Measurements from ENCODE around the gene RTN4.
"Not testable (repeated sequence)": the region's sequence is repeated elsewhere in the genome, so short reads cannot be mapped to it uniquely, and the experiment has no call there.

The RTN4 gene

DNA sequence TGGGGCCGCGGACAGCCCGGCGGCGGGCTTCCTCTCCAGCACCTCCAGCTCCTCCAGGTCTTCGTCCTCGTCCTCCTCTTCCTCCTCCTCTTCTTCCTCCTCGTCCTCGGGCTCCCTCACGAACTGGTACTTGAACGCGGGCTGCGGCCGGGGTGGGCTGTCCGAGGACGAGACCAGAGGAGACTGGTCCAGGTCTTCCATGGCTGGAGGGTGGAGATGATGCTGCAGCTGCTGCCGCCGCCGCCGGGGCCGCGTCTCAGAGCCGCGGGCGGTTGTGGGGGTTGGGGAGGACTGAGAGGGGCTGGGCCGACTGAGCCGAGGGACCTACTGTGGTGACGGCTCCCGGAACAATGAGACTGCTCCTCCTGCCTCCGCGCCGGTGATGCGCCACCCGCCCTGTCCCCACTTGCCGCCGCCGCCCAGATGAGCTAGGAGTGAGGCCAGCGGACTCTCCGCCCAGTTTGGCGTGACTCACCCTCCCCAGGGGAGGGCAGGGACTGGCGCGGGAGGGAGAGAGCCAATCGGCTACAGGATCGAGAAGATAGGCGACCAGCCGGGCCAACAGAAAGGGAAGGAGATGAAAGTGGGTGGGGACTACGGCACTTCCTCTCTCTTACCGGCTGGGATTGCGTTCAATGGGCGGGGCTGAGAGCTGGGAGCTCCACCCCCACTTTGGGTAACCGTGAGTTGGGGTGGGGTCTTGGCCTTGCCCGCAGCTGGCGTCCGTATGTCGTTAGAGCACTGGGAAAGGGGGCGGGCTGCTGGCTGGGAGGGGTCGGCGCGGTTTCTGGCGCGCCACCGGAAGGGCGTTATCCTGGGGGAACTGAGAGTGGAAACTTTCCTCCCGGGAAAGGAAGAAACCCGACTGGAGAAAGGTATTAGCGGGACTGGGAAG, at the start of gene RTN4:
RTN4 (minus strand) TSS at position 352 of the 895 bp plus-strand sequence; CDS start at position 201, 151 bp downstream.
- peak; percentile 87 to 99 (median 98) for DNase-seq

- DNase-seq, result no peak
Measured at GRCh38 chr2:55099493-55099877, 49.2 kb upstream of the RTN4 start.

DNA sequence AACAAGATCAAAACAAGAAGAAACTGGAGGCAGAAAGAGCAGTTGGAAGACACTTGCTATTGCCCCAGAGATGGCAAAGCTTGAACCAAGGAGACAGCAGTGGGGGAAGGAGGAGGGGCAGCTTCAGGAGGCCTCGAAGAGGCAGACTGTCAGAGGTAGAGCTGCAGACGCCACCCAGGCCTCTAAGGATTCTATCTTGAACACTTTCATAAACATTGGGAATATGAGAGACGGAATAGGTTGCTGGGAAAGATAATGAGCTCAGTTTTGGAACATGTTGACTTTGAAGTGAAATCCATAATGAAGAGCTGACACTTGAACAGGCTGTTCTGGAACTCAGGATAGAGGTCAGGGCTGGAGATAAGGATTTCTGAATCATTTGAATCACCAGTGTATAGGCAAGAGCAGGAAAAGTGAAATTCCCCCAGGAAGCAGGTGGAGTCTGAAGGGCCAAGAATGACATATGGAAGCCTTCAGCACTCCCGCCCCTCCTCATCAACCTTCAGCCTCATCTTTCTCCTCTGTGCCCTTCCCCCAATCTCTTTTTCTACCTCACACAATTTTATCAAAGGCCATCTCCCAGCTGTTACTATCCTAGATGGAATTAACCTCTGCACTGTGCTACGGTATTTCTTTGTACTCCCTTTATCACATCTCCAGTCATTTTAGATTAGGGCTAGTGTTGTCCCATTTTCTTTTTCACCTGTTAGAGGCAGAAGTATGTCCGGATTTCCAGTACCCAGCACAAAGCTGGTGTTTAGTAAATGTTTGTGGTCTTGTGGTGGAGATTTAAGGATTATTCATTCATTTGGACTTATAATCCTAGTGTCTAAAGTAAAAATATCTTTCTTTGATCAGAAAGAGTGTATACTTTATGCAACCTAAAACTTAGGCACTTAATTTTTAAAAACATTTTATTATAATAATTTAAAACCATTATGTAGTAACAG, 47.5 kb upstream of the RTN4 start:
- peak in 1 of 14 donors; percentile 15 for DNase-seq

DNA sequence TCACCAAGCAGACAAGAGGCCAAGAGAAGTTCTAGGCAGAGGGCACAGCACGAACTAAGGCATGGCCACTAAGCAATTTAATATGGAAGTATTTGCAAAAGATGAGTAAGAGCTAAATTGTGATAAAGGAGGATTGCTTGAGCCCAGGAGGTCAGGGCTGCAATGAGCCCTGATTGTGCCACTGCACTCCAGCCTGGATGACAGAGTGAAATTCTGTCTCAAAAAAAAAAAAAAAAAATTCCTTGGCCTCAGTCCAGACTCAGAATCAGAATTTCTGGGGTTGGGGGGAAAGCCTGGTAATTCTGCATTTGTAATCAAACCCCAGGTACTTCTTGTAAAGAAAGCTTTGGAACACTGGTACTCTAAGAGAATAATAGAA, 46.8 kb upstream of the RTN4 start:
- no peak for DNase-seq

DNA sequence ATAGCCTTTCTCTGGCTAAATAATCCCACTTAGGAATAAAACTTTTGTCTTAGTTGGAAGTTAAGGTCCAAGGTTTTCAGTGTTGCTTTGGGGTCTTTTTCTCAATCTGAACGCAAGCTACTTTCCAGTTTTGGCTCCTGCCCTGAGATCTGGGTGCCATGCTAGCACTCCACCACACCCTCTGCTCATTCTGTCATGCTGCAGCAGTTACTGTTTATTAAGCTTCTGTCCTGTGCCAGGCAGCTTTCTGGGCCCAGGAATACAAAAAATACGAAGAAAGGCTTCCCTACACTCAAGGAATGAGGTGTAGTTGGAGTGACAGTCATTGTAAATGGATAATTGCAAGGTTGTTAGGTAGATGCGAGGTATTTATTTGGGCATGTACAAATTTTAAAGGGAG, 46.3 kb upstream of the RTN4 start:
- peak in 1 of 14 donors; percentile 7 for DNase-seq

DNA sequence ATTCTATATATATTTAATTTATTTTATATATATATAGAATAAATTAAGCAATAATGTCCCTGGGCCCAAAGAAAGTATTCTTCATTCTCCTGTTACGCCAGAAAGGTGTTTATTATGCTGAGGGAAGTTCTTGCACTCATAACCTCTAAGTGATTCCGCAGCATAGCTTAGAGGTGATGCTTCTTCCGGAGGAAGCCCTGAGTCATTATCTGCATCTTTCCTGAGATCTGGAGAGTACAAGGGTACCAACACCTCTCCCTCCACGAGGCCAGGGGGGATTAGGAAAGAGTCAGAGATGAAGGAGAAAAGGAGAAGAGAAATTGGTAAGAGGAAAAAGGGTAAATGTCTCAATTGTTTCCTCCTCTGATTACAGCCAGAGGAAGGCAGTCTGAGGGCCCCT, 43.1 kb upstream of the RTN4 start:
- no peak for DNase-seq

DNA sequence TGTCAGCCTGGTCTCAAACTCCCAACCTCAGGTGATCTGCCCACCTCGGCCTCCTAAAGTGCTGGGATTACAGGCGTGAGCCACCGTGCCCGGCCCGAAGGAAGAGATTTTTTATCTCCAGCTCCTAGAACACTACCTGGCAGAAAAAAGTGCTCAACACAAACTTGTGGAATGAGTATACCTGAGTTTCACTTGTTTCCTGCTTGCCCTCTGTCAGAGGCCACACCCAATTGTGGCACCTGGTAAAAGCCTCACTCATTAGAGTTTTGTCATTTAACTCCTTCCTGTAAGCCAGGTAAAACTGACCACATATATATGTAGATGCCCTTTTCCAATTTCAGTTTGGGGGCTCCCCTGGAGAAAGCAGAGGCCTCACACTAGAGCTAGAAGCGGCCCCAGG, 42.2 kb upstream of the RTN4 start:
- no peak for DNase-seq

- not testable (repeated sequence) for DNase-seq
Measured at GRCh38 chr2:55091681-55092080, 41.4 kb upstream of the RTN4 start.

DNA sequence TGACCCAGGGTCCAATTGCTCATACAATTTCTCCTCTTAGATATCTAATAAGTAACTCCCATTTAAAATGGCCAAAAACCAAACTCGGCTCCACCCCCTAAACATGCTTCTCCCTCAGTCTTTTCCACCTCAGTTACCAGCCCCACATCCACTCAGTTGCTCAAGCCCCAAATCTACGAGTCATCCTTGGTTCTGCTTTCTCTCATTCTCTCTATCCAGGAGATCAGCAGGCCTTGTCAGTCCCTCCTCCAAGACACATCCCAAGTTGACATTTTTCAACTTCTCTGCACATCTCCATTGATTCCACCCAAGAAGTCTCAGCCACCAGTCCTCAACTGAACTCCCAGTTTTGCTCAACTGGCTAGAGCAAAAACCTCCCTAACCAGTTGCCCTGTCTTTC, 40.5 kb upstream of the RTN4 start:
- DNase-seq, result no peak

DNA sequence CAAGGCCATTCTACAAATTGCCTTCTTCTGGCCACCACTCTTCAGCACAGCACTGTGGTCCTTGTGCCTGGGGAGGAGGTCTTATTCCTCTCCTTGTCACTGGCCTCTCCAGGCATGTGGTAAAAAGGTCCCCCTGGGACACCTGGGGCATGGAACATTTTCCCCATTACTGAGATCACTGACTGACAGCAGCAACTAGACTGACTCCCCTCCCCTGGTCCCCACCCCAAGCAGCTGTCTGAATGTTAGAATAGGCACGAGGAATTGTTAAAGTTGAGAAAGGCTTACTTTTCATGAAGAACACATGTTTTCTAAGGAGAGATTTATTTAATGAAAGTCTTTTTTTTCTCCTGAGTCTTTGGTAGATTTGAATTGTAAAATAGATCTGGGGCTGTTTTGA, 39.5 kb upstream of the RTN4 start:
- no peak for DNase-seq

DNA sequence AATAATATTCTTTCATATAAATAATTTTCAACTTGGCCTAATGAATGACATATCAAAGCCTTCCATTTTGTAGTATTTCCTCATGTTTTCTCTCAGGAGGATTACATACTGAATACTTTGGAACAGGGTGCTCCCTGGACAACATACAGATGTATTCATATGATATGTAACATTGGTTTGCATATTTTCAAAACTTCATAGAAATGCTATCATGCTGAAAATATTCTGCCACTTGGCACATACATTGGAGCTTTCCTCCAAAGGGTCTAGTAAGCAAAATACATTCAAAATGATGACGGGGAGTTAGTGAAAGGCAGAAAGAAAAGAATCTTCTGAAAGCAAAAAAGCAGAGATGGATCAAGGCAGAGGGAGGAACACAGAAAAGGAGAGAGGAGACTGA, 38.1 kb upstream of the RTN4 start:
- DNase-seq, result no peak

DNA sequence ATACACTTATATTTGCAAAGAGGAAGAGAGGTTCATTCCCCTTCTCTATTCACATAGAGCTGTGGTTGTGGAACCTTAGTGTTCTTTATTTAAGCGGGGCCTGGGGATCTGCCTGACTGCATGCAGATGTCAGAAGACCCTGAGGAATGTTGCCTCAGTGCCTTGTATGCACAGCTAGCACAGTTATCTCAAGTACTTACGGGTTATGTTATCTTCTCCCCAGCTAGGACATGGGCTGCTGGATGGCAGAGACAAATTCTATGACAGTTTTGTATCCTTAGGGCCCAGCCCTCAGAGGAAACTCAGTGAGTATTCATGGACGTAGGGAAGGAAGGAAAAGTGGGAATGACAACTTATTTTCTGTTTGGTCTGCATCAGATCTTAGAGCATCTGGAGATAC, 37.7 kb upstream of the RTN4 start:
- DNase-seq, result no peak

- no peak for DNase-seq
Measured at GRCh38 chr2:55087501-55087900, 37.2 kb upstream of the RTN4 start.

GRCh38 chr2:55085113-55086040, 35.1 kb upstream of the RTN4 start:
- no peak for DNase-seq

DNA sequence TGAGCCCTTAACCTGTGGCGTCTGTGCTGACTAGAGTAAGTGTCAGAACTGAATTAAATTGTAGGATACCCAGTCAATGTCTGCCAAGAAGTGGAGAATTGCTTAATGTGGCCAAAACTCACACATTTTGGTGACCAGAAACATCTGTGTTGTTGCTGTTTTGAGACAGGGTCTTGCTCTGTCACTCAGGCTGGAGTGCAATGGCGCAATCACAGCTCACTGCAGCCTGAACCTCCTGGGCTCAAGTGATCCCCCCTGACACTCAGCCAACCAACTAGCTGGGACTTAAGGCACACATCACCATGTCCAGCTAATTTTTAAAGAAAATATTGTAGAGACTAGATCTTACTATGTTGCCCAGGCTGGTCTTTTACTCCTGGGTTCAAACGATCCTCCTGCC, 34.4 kb upstream of the RTN4 start:
- no peak for DNase-seq

- DNase-seq, result no peak
Measured at GRCh38 chr2:55080204-55080738, 30.0 kb upstream of the RTN4 start.

DNA sequence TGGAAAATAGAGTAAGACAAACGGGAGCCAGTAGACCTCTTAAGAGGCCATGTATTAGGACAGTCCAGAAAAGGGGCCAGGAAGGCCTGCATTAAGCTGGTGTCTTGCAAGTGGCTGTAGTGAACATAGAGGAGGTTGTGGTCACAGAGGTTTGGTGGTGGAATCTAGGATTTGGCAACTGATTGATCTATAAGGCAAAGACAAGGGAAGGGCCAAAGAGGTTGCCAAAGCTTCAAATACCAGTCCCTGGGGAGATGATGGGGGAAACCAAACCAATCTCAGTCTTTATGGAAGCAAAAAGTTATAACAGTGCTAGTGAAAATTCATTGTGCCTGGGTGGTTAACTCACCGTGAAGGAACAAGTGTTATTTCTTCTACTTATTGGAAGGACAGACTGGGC, 28.7 kb upstream of the RTN4 start:
- no peak for DNase-seq

DNA sequence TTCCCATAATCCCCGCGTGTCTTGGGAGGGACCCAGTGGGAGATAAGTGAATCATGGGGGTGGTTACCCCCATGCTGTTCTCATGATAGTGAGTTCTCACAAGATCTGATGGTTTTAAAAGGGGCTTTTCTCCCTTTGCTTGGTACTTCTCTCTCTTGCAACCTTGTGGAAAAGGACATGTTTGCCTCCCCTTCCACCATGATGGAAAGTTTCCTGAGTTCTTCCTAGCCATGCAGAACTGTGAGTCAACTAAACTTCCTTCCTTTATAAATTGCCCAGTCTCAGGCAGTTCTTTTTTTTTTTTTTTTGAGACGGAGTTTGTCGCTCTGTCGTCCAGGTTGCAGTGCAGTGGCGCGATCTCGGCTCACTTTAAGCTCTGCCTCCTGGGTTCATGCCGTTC, 26.5 kb upstream of the RTN4 start:
- DNase-seq, result no peak

GRCh38 chr2:55076019-55076418, 25.8 kb upstream of the RTN4 start:
- not testable (repeated sequence) for DNase-seq

DNA sequence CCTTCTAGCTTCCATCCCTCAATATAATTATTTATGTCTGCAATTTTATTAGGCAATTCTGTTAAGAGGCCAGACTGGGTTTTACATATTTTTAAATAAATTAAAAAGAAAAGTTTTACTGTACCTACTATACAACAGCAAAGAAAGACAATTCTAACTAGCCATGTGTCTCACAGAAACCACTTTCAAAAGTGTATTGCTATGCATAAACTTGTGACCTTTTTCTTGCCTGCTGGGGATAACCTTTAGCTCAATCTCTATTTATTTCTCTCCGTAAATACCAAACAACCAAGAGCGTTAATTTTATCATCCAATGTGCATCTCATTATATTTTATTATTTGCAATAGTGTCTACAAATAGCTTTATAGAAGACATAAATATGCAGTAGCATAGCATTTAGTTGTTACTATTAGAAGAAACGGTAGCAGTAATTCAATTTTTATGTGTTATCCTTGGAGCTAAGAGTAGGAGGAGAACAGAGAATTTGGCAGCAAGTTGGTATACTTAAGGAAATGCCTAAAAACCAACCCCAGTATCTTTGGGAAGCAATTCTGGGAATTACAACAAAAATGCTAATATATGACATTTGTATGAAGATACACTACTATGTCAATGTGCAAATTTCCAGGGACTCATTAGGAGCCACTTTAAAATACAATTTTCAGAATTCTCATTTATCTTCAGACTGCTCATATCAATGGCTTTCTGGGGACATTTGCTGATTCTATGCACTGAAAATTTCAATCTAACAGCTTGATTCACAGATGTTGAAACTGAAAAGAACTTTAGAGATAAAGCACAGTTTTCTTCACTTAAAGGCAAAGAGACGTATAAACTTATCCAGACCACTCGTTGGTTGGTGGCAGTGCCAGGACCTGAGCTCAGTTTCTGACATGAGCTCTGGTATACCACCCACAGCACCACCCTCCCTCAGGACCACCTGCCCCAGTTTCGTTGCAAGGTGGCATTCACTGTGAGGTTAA, 23.0 kb upstream of the RTN4 start:
- DNase-seq, result no peak
